Upper lobe of right lung (tissue), 1 donor: Measurements from ENCODE around the gene CYSLTR2. TPM values are rescaled to one million over a fixed set of nuclear protein-coding genes. Genes with fewer than 3 reads are reported as not detected.

Source experiments
- ATAC-seq: fragments of 200-7000 bp; cut with Tn5 transposase; one replicate; pipeline ENCODE4 v1.9.1; 2020; ENCODE audit warnings: mild to moderate bottlenecking, moderate library complexity
- DNase-seq: peaks from one replicate; pipeline ENCODE4 v3.0.0-alpha.2; 2020
- H3K27ac ChIP-seq: fragments of 200-600 bp; one replicate; pipeline ENCODE4 v1.8.0; 2022
- H3K27me3 ChIP-seq: fragments of 200-600 bp; one replicate; pipeline ENCODE4 v1.8.0; 2022; ENCODE audit warnings: mild to moderate bottlenecking
- H3K36me3 ChIP-seq: fragments of 200-600 bp; one replicate; pipeline ENCODE4 v1.8.0; 2022
- H3K4me1 ChIP-seq: fragments of 200-600 bp; one replicate; pipeline ENCODE4 v1.8.0; 2022
- H3K4me3 ChIP-seq: fragments of 200-600 bp; one replicate; pipeline ENCODE4 v1.8.0; 2022; ENCODE audit warnings: mild to moderate bottlenecking
- H3K9me3 ChIP-seq: fragments of 200-600 bp; one replicate; pipeline ENCODE4 v1.8.0; 2022
- intact Hi-C: fragments of 100-400 bp; cut with DNase I; formaldehyde crosslinking; loops from one replicate; pipeline ENCODE4 v1.11.0; 2022
- total RNA-seq: library from RNA; stranded (reverse); fragmentation: NEBNext Ultra II Directional; extraction: Animal tissue kit (Norgen Biotek cat#: 25700); gene quantifications from one replicate; pipeline ENCODE4 v1.2.1, GENCODE V29; 2021
- TF ChIP-seq, protein P1 (sequence below): fragments of 200-600 bp; IDR thresholded peaks from one replicate; pipeline ENCODE4 v1.8.0; 2022; ENCODE audit warnings: antibody characterized with exemption
- donor health status: DM: no; HTN: yes; CAD: no; lungs with severe emphysema.

CYSLTR2 gene
- total RNA-seq, 1 donor from 2014 or later, result 0.67 TPM

DNA sequence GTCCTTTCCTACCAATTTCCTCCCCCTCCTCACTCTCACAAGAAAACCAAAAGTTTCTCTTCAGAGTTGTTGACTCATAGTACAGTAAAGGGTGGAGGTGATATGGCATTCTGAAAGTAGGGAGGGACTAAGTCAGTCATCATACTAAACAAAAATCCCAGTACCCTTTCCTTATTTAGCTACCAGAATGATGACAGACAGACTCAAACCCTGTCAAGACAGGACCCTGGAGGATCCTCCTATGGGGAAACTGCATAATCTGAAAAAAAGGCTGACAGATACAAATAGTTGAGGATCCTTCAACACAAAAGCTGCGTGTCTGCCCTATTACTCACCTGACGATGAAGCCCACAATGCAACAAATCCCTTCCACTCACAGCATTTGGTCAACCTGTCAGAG, 55.5 kb downstream of the CYSLTR2 start:
- TF ChIP-seq, protein P1, sequence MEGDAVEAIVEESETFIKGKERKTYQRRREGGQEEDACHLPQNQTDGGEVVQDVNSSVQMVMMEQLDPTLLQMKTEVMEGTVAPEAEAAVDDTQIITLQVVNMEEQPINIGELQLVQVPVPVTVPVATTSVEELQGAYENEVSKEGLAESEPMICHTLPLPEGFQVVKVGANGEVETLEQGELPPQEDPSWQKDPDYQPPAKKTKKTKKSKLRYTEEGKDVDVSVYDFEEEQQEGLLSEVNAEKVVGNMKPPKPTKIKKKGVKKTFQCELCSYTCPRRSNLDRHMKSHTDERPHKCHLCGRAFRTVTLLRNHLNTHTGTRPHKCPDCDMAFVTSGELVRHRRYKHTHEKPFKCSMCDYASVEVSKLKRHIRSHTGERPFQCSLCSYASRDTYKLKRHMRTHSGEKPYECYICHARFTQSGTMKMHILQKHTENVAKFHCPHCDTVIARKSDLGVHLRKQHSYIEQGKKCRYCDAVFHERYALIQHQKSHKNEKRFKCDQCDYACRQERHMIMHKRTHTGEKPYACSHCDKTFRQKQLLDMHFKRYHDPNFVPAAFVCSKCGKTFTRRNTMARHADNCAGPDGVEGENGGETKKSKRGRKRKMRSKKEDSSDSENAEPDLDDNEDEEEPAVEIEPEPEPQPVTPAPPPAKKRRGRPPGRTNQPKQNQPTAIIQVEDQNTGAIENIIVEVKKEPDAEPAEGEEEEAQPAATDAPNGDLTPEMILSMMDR, result no peak
- no peaks in the 10 kb centered on the region for H3K9me3 ChIP-seq
- no peaks in the 10 kb centered on the region for H3K36me3 ChIP-seq
- no peak for DNase-seq
- no peak overlapping the region for H3K27ac ChIP-seq
- no peak overlapping the region for H3K4me3 ChIP-seq
- H3K4me1 ChIP-seq, result no peaks in the 10 kb centered on the region
- H3K27me3 ChIP-seq, result no peaks in the 10 kb centered on the region
- intact Hi-C loops, result no loop called here
- no peak for ATAC-seq

DNA sequence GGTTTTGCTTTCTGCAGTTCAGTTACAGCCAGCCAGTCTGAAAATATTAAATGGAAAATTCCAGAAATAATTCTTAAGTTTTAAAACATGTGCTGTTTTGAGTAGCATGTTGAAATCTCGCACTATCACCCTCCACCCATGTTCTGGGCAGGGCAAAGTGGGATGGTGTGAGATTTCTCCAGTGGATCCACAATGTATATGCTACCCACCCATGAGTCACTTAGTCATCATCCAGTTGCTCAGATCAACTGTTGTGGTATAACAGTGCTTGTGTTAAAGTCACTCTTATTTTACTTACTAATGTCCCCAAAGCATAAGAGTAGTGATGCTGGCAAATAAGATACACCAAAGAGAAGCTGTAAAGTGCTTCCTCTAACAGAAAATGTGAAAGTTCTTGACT, 56.4 kb downstream of the CYSLTR2 start:
- intact Hi-C loops, result no loop called here
- no peaks in the 10 kb centered on the region for H3K9me3 ChIP-seq
- no peak overlapping the region for H3K4me3 ChIP-seq
- H3K4me1 ChIP-seq, result no peaks in the 10 kb centered on the region
- no peak for ATAC-seq
- DNase-seq, result no peak
- H3K36me3 ChIP-seq, result no peaks in the 10 kb centered on the region
- H3K27me3 ChIP-seq, result no peaks in the 10 kb centered on the region
- TF ChIP-seq, protein P1, result no peak
- no peak overlapping the region for H3K27ac ChIP-seq

DNA sequence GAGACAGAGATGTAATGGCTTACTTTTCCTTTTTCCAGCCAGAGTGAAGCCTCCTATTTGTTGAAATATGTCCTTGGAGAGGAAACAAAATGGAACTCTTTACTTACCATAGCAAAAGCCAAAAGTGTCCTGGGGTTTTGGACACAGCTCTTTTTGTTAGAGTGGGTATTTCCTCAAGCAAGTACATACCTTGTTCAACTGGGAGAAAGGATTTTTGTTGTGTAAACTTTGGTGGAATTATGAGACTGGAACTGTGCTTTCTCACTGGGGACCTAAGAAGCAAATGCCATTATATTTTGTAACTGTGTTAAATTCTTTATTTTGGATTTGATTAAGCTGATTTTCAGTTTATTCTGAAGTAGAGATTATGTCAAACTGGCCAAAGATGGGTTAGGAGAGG, 58.4 kb downstream of the CYSLTR2 start:
- DNase-seq (no peak), ATAC-seq (no peak)
- H3K27me3 ChIP-seq, result no peaks in the 10 kb centered on the region
- no peaks in the 10 kb centered on the region for H3K9me3 ChIP-seq
- no peaks in the 10 kb centered on the region for H3K36me3 ChIP-seq
- intact Hi-C loops, result no loop called here
- no peak overlapping the region for H3K4me3 ChIP-seq
- TF ChIP-seq, protein P1, result no peak
- no peak overlapping the region for H3K27ac ChIP-seq
- no peaks in the 10 kb centered on the region for H3K4me1 ChIP-seq

DNA sequence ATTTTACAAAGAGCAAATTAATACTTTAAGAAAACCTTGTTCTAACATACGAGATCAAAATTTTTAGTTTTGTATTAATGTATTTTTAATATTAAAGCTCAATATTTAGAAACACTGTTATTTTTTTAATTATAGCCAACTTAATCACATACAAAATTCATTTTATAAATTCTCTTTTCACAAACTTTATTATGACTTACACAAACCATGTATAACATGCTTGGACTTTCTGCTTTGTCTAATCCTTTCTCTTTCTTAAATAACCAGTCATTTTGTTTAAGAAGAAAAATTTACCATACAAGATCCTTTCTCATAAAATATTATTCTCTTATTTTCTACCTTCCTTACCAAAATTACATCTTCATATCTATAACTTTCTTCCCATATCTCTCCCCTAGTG, 62.2 kb downstream of the CYSLTR2 start:
- no peak overlapping the region for H3K4me3 ChIP-seq
- no peaks in the 10 kb centered on the region for H3K4me1 ChIP-seq
- TF ChIP-seq, protein P1, result no peak
- intact Hi-C loops, result no loop called here
- H3K27ac ChIP-seq, result no peak overlapping the region
- H3K36me3 ChIP-seq, result no peaks in the 10 kb centered on the region
- ATAC-seq, result no peak
- H3K27me3 ChIP-seq, result no peaks in the 10 kb centered on the region
- H3K9me3 ChIP-seq, result peaks cover 7% of the 10 kb centered on the region
- DNase-seq, result no peak

DNA sequence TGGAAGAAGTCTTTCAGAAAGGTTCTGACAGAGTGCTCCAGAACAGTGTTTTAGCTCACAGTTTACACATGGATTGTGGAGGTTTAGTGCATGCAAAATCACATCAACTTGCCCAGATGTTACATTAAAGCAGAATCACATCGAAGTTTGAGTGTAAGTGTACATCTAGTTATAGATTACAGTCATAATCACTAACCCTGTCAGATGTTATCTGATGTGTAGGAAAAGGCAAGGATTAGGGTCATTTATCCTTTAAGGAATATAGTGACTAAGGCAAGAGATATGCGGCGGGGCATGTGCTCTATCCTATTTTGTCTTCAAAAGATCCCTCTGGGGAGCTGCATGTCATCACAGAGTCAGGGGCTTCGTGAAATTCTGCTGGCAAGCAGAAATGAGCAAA, 66.9 kb downstream of the CYSLTR2 start:
- no peak for ATAC-seq
- H3K4me3 ChIP-seq, result no peak overlapping the region
- no peaks in the 10 kb centered on the region for H3K36me3 ChIP-seq
- TF ChIP-seq, protein P1, result no peak
- no peak overlapping the region for H3K27ac ChIP-seq
- peaks cover 7% of the 10 kb centered on the region for H3K9me3 ChIP-seq
- H3K27me3 ChIP-seq, result no peaks in the 10 kb centered on the region
- intact Hi-C loops, result no loop called here
- no peak for DNase-seq
- H3K4me1 ChIP-seq, result no peaks in the 10 kb centered on the region

DNA sequence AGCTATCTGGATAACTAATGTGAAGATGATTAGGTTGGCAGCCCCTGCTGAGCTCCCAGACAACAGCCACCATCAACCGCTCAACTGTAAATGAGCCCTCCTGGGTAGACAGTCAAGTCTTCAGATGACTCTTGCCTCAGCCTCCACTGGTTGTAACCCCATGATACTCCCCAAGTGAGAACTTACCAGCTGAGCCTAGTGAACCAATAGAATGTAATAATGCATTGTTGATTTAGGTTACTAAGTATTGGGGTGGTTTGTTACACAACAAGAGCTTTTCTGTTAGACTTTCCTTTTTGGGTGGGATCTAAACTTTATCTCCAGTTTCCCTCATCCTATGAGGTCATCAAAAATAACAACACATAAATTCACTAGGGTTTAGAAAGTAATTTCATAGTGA, 69.4 kb downstream of the CYSLTR2 start:
- Histone ChIP-seq H3K4me3 (no peak overlapping the region), H3K9me3 (peaks cover under 1% of the 10 kb centered on the region), H3K27ac (no peak overlapping the region), H3K4me1 (peaks cover 8% of the 10 kb centered on the region), H3K27me3 (no peaks in the 10 kb centered on the region), H3K36me3 (no peaks in the 10 kb centered on the region)
- no peak for DNase-seq
- TF ChIP-seq, protein P1, result no peak
- intact Hi-C loops, result no loop called here
- no peak for ATAC-seq
